ENCODE results near the gene RIN3.

RIN3 gene

DNA sequence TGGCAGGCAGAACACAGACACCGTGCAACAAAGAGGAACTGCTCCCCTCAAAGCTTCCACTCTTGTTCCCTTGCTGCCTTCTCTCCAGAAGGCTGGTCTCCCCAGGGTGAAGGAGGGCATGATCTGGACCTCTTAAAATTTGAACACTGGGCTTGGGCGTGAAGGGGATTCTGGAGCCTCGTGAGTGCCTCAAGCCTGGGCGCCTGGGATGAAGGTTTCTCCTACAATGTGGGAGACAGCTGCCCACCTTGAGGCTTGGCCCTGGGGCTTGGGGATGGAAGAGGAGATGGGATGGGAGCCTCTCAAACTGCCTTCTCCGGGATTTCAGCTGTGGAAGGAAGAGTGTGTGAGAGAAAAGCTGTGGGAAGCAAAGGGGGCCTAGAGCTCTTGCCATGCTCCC is 7.8 kb upstream of the RIN3 start:
- no peak overlapping the region for H3K4me3 Mint-ChIP-seq
- peaks cover 30% of the 10 kb centered on the region for H3K27me3 Mint-ChIP-seq (ENCODE audit: low read depth, poor library complexity)
- TF ChIP-seq, protein P1, sequence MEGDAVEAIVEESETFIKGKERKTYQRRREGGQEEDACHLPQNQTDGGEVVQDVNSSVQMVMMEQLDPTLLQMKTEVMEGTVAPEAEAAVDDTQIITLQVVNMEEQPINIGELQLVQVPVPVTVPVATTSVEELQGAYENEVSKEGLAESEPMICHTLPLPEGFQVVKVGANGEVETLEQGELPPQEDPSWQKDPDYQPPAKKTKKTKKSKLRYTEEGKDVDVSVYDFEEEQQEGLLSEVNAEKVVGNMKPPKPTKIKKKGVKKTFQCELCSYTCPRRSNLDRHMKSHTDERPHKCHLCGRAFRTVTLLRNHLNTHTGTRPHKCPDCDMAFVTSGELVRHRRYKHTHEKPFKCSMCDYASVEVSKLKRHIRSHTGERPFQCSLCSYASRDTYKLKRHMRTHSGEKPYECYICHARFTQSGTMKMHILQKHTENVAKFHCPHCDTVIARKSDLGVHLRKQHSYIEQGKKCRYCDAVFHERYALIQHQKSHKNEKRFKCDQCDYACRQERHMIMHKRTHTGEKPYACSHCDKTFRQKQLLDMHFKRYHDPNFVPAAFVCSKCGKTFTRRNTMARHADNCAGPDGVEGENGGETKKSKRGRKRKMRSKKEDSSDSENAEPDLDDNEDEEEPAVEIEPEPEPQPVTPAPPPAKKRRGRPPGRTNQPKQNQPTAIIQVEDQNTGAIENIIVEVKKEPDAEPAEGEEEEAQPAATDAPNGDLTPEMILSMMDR (IDR thresholded peaks at IDR 0.05), result no peak
- H3K4me1 Mint-ChIP-seq, result peaks cover 14% of the 10 kb centered on the region
- no peaks in the 10 kb centered on the region for H3K36me3 Mint-ChIP-seq (ENCODE audit: low read depth)
- no peaks in the 10 kb centered on the region for H3K9me3 Mint-ChIP-seq
- DNase-seq, result no peak
- no peak overlapping the region for H3K27ac Mint-ChIP-seq

DNA sequence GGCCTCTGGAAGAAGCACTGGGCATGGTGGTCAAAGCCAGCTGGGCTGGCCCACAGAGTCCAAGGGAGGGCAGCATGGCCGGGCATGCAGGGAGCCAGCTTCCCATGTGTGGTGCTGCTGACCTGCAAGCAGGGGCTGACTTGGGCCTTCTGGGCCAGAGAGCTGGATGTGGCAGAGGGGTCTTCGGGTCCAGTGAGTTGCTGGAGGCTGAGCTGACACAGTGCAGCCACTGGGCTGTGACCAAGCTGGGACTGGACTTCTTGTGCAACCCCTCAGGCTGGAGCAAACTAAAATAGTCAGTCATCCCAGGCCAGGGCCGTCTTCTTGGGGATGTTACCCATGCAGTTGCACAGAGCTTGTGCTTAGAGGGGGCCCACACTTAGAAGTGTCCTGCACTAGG is 7.3 kb upstream of the RIN3 start:
- H3K9me3 Mint-ChIP-seq, result no peaks in the 10 kb centered on the region
- peaks cover 34% of the 10 kb centered on the region for H3K27me3 Mint-ChIP-seq (ENCODE audit: low read depth, poor library complexity)
- H3K27ac Mint-ChIP-seq, result no peak overlapping the region
- no peaks in the 10 kb centered on the region for H3K36me3 Mint-ChIP-seq (ENCODE audit: low read depth)
- TF ChIP-seq, protein P1 (IDR thresholded peaks at IDR 0.05), result no peak
- DNase-seq, result no peak
- no peak overlapping the region for H3K4me3 Mint-ChIP-seq
- peaks cover 15% of the 10 kb centered on the region for H3K4me1 Mint-ChIP-seq

DNA sequence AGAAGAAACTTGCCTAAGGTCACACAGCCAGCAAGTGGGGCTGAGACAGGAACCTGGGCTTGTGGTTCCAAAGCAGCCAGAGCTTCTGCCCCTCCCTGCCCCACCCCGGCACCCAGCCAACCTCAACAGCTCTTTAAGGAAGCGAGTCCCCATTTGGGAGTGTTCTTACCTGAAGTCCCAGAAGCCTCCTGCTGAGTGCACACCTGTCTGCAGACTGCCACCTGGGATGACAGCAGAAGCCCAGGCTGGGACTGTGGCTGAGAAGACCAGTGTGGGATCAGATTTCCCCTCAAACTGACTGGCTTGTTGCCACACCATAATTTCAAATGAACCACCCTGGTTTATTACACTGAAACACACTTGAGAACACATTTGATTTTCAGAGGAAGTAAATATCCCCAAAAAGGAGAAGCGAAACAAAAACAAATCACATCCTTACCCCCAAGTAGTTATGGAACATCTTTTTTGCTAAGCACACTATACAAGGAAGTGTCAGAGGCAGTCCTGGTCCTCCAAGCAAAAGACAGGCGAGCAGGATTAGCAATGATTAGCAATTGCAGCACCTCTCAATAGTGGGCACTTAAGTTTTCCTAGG is 6.3 kb upstream of the RIN3 start:
- H3K27ac Mint-ChIP-seq, result no peak overlapping the region
- no peaks in the 10 kb centered on the region for H3K36me3 Mint-ChIP-seq (ENCODE audit: low read depth)
- H3K9me3 Mint-ChIP-seq, result no peaks in the 10 kb centered on the region
- H3K4me1 Mint-ChIP-seq, result peaks cover 18% of the 10 kb centered on the region
- H3K27me3 Mint-ChIP-seq (ENCODE audit: low read depth, poor library complexity), result peaks cover 35% of the 10 kb centered on the region
- TF ChIP-seq, protein P1 (IDR thresholded peaks at IDR 0.05), result no peak
- no peak overlapping the region for H3K4me3 Mint-ChIP-seq
- no peak for DNase-seq

DNA sequence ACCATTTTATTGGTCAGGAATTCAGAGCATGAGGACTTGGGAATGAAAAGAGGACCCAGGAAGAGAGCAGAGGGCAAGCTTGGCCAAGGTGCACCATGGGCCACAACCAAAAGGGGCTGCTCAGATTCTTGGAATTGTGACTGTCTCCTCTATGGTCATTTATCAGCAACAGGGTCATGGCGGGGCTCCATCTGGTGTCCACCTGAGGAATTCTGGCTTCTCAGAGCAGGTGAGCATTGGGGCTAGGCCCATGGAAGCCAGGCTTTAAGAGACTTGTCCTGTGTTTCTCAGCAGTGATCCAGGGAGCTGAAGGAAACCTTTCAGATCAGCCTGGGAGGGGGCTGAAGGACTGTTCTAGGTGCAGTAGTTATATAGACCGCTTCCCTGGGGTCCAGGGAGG is 2.6 kb upstream of the RIN3 start:
- H3K27me3 Mint-ChIP-seq (ENCODE audit: low read depth, poor library complexity), result peaks cover 60% of the 10 kb centered on the region
- DNase-seq, result no peak
- TF ChIP-seq, protein P1 (IDR thresholded peaks at IDR 0.05), result no peak
- peaks cover 10% of the 10 kb centered on the region for H3K4me1 Mint-ChIP-seq
- no peaks in the 10 kb centered on the region for H3K9me3 Mint-ChIP-seq
- H3K27ac Mint-ChIP-seq, result no peak overlapping the region
- no peak overlapping the region for H3K4me3 Mint-ChIP-seq
- H3K36me3 Mint-ChIP-seq (ENCODE audit: low read depth), result no peaks in the 10 kb centered on the region

DNA sequence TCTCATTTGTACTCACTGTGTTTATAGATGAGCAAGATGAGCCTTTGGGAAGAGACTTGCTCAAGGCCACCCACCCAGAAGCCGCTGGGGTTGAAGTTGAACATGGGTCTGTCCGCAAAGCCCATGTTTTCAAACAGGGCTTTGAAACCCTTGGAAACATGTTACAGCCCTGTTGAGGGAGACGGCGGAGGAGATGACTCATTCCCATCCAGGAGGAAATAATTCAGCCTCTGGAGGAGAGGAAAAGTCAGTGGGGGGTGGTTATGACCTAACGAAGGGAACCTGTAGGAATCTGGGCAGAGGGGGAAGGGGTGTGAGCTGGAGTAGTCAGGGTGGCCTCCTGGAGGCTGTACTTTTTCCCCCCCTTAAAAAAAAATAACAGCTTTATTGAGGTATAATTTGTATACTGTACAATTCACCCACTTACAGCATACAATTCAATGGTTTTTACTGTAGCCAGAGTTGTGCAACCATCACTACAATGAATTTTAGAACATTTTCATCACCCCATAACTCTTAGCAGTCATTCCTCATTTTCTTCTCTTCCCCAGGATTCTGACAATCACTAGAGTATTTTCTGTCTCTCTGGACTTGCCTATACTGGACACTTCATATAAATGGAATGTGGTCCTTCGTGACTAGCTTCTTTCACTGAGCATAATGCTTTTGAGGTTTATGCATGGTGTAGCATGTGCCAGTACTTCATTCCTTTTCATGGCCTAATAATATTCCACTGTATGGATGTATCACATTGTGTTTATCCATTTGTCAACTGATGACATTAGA is 1.9 kb upstream of the RIN3 start:
- no peak for DNase-seq
- peak overlapping the region; percentile 42 for H3K4me3 Mint-ChIP-seq
- no peaks in the 10 kb centered on the region for H3K36me3 Mint-ChIP-seq (ENCODE audit: low read depth)
- peaks cover 63% of the 10 kb centered on the region for H3K27me3 Mint-ChIP-seq (ENCODE audit: low read depth, poor library complexity)
- no peak overlapping the region for H3K27ac Mint-ChIP-seq
- peaks cover 10% of the 10 kb centered on the region for H3K4me1 Mint-ChIP-seq
- H3K9me3 Mint-ChIP-seq, result no peaks in the 10 kb centered on the region
- TF ChIP-seq, protein P1 (IDR thresholded peaks at IDR 0.05), result no peak

DNA sequence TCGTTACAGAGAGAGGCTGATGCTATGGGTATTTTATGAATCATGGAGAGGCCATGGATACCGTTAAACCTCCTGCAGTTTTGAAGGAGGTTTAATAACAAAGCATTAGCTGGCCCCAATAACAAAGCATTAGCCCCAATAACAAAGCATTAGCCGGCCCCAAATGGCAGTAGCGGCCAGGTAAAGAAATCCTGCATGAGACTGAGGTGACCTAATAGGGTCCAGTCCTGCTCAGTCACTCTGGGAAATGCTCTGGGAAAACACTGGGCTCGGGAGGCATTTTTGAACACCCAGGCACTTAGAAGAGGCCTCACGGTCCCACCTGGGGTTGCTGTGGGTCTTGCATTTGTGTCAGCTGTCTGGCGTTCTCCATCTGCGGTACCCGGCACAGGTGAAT is 776 bp upstream of the RIN3 start:
- H3K4me1 Mint-ChIP-seq, result peaks cover 5% of the 10 kb centered on the region
- no peaks in the 10 kb centered on the region for H3K9me3 Mint-ChIP-seq
- H3K4me3 Mint-ChIP-seq, result peak overlapping the region; percentile 72
- H3K36me3 Mint-ChIP-seq (ENCODE audit: low read depth), result no peaks in the 10 kb centered on the region
- TF ChIP-seq, protein P1 (IDR thresholded peaks at IDR 0.05), result no peak
- peaks cover 68% of the 10 kb centered on the region for H3K27me3 Mint-ChIP-seq (ENCODE audit: low read depth, poor library complexity)
- no peak for DNase-seq
- no peak overlapping the region for H3K27ac Mint-ChIP-seq
